Liver (tissue), 9 donors: ENCODE measurements around the gene MOB3B. TPM values are rescaled to one million over a fixed set of nuclear protein-coding genes. Genes with fewer than 3 reads are reported as not detected.

ENCODE experiments used
- DNase-seq: peaks from one replicate; pipeline ENCODE4 v3.0.0-alpha.2; 2017; ENCODE audit warnings: low spot score
- H3K27ac ChIP-seq, 2 donors: one replicate each; pipeline ENCODE4 v1.7.0; 2013; ENCODE audit warnings: inconsistent platforms in 2 of 2, low read length in 2 of 2, control low read depth in 1 of 2, low read depth in 1 of 2, mild to moderate bottlenecking in 1 of 2
- H3K27me3 ChIP-seq, 4 donors: one replicate each; pipeline versions ENCODE4 v1.6.1 to v1.7.0; 2013; ENCODE audit warnings: low read length in 3 of 4, inconsistent platforms in 1 of 4, mild to moderate bottlenecking in 1 of 4, moderate library complexity in 1 of 4; ENCODE audit not compliant: control insufficient read depth in 4 of 4, insufficient read depth in 4 of 4
- H3K36me3 ChIP-seq, 4 donors: one replicate each; pipeline versions ENCODE4 v1.6.1 to v1.7.0; 2013; ENCODE audit warnings: low read length in 3 of 4, mild to moderate bottlenecking in 3 of 4, low read depth in 1 of 4, moderate library complexity in 1 of 4; ENCODE audit not compliant: control insufficient read depth in 4 of 4, insufficient read depth in 3 of 4
- H3K4me1 ChIP-seq, 4 donors: one replicate each; pipeline versions ENCODE4 v1.6.1 to v1.7.0; 2013; ENCODE audit warnings: low read length in 3 of 4, mild to moderate bottlenecking in 3 of 4, moderate library complexity in 1 of 4; ENCODE audit not compliant: control insufficient read depth in 4 of 4, insufficient read depth in 4 of 4
- H3K4me3 ChIP-seq, 3 donors: one replicate each; pipeline versions ENCODE4 v1.6.1 to v1.7.0; 2013; ENCODE audit warnings: low read length in 3 of 3, control low read depth in 1 of 3, low read depth in 1 of 3, mild to moderate bottlenecking in 1 of 3
- H3K9ac ChIP-seq, 2 donors: one replicate each; pipeline ENCODE4 v1.7.0; 2013; ENCODE audit warnings: low read length in 2 of 2, mild to moderate bottlenecking in 2 of 2, moderate library complexity in 2 of 2, control low read depth in 1 of 2, low read depth in 1 of 2
- H3K9me3 ChIP-seq, 4 donors: one replicate each; pipeline versions ENCODE4 v1.6.1 to v1.7.0; 2013; ENCODE audit warnings: low read length in 3 of 4; ENCODE audit not compliant: control insufficient read depth in 4 of 4
- ATF3 ChIP-seq: IDR thresholded peaks from 2 replicates; pipeline ENCODE4 v1.6.1; 2016; ENCODE audit warnings: antibody characterized with exemption
- CTCF ChIP-seq: fragments of 150-350 bp; IDR thresholded peaks from 2 replicates; pipeline ENCODE4 v1.5.1; 2017; ENCODE audit warnings: improper control_type of control experiment, low read depth, low read length; ENCODE audit not compliant: missing input control
- EGR1 ChIP-seq, 2 donors: IDR thresholded peaks; 2 replicates each; pipeline ENCODE4 v1.6.1; 2016 to 2018; ENCODE audit warnings: antibody characterized with exemption in 2 of 2, low read depth in 2 of 2
- FOXA1 ChIP-seq: IDR thresholded peaks from 2 replicates; pipeline ENCODE4 v1.6.1; 2016; ENCODE audit warnings: antibody characterized with exemption
- FOXA2 ChIP-seq: IDR thresholded peaks from 2 replicates; pipeline ENCODE4 v1.6.1; 2016; ENCODE audit warnings: antibody characterized with exemption
- GABPA ChIP-seq, 2 donors: IDR thresholded peaks in 1 of 2; conservative IDR thresholded peaks in 1 of 2; 2 replicates each; pipeline ENCODE4 v1.6.1; 2016; ENCODE audit warnings: antibody characterized with exemption in 2 of 2, mild to moderate bottlenecking in 1 of 2, moderate library complexity in 1 of 2
- HNF4A ChIP-seq, 2 donors: conservative IDR thresholded peaks; 2 replicates each; pipeline ENCODE4 v1.6.1; 2016; ENCODE audit warnings: antibody characterized with exemption in 2 of 2, mild to moderate bottlenecking in 2 of 2
- HNF4G ChIP-seq: IDR thresholded peaks from 2 replicates; pipeline ENCODE4 v1.6.1; 2016; ENCODE audit warnings: antibody characterized with exemption
- JUND ChIP-seq, 2 donors: IDR thresholded peaks; 2 replicates each; pipeline ENCODE4 v1.6.1; 2016; ENCODE audit warnings: antibody characterized with exemption in 2 of 2
- MAX ChIP-seq: IDR thresholded peaks from 2 replicates; pipeline ENCODE4 v1.6.1; 2016; ENCODE audit warnings: antibody characterized with exemption
- NR2F2 ChIP-seq: IDR thresholded peaks from 2 replicates; pipeline ENCODE4 v1.6.1; 2016; ENCODE audit warnings: antibody characterized with exemption
- RAD21 ChIP-seq, 2 donors: IDR thresholded peaks; 2 replicates each; pipeline ENCODE4 v1.6.1; 2016; ENCODE audit warnings: antibody characterized with exemption in 2 of 2, mild to moderate bottlenecking in 2 of 2
- REST ChIP-seq: IDR thresholded peaks from 2 replicates; pipeline ENCODE4 v1.6.1; 2016; ENCODE audit warnings: antibody characterized with exemption, mild to moderate bottlenecking
- RXRA ChIP-seq, 2 donors: IDR thresholded peaks; 2 replicates each; pipeline ENCODE4 v1.6.1; 2017 to 2018; ENCODE audit warnings: antibody characterized with exemption in 2 of 2, mild to moderate bottlenecking in 1 of 2
- SP1 ChIP-seq: IDR thresholded peaks from 2 replicates; pipeline ENCODE4 v1.6.1; 2018; ENCODE audit warnings: antibody characterized with exemption, mild to moderate bottlenecking
- TAF1 ChIP-seq: conservative IDR thresholded peaks from 2 replicates; pipeline ENCODE4 v1.6.1; 2016; ENCODE audit warnings: antibody characterized with exemption, mild to moderate bottlenecking
- YY1 ChIP-seq: IDR thresholded peaks from 2 replicates; pipeline ENCODE4 v1.6.1; 2016; ENCODE audit warnings: antibody characterized with exemption, mild to moderate bottlenecking
- ZBTB33 ChIP-seq: IDR thresholded peaks from 2 replicates; pipeline ENCODE4 v1.6.1; 2016; ENCODE audit warnings: antibody characterized with exemption
- WGBS: extraction: QIAGEN DNeasy Blood & Tissue Kit; methylation state at CpG from one replicate; pipeline ENCODE4 v1.1.7; 2013; 5-methylcytosine and 5-hydroxymethylcytosine counted together
- polyA plus RNA-seq, 2 donors: library from polyadenylated mRNA; stranded (reverse) in 1 of 2; unstranded in 1 of 2; fragments of 200-250 nt in 1 of 2; fragments of >200 nt in 1 of 2; fragmentation: Nextera tagmentation in 1 of 2; extraction: Ambion mirVana in 1 of 2; gene quantifications; one replicate each; pipeline versions ENCODE4 v1.2.1 to v1.2.3, GENCODE V29; 2013 to 2015
- total RNA-seq, 2 donors: library from RNA; depleted of rRNA; stranded (reverse); fragments of >200 nt; gene quantifications; one replicate each; pipeline ENCODE4 v1.2.3, GENCODE V29; 2014
- donor health status: healthy.
- donor health status: healthy.
- donor health status: healthy.
- donor health status: healthy.
- donor health status: healthy.

The MOB3B gene
- total and polyA plus RNA-seq, 4 donors = 0.36 to 1.1 (median 0.76) TPM

GRCh38 chr9:27530915-27531755, 1.5 kb upstream of the MOB3B start:
- Histone ChIP-seq H3K4me1 (peaks cover 3 to 23% (median 11%) of the 10 kb centered on the region in 4 donors), H3K4me3 (no peak overlapping the region), H3K27ac (no peak overlapping the region), H3K27me3 (no peaks in the 10 kb centered on the region), H3K9me3 (no peaks in the 10 kb centered on the region), H3K9ac (no peak overlapping the region), H3K36me3 (peaks cover 0 to 2% (median 0%) of the 10 kb centered on the region in 4 donors)
- WGBS = 75% methylated on average over 4 of the region's 4 CpGs
- TF ChIP-seq FOXA2 = peak; percentile 32
- peak in 1 of 2 donors; percentile 58 for TF ChIP-seq RXRA (IDR thresholded peaks at IDR 0.05)
- no peak for TF ChIP-seq ATF3
- TF ChIP-seq TAF1 = no peak
- TF ChIP-seq YY1 = peak; percentile 14
- peak; percentile 63 to 78 for TF ChIP-seq HNF4A (conservative IDR thresholded peaks at IDR 0.05)
- TF ChIP-seq JUND (IDR thresholded peaks at IDR 0.05) = peak in 1 of 2 donors; percentile 23
- DNase-seq = no peak

GRCh38 chr9:27528886-27529315, 713 bp downstream of the MOB3B start:
- under 1% methylated on average over 25 of the region's 25 CpGs for WGBS

More at GRCh38 chr9:27528886-27529315, 713 bp downstream of the MOB3B start:
- peak overlapping the region; percentile 37 to 64 for H3K27ac ChIP-seq
- no peak for TF ChIP-seq MAX
- no peak for TF ChIP-seq GABPA (IDR thresholded peaks at IDR 0.05 in 1 of 2, conservative IDR thresholded peaks at IDR 0.05 in 1 of 2)
- no peak for TF ChIP-seq REST
- no peak for TF ChIP-seq TAF1
- no peak for TF ChIP-seq ATF3
- TF ChIP-seq RAD21 (IDR thresholded peaks at IDR 0.05) = no peak
- no peak for TF ChIP-seq SP1
- TF ChIP-seq FOXA2 = no peak
- TF ChIP-seq YY1 = no peak
- TF ChIP-seq ZBTB33 = no peak
- TF ChIP-seq FOXA1 = no peak
- no peak for TF ChIP-seq NR2F2
- no peak for TF ChIP-seq EGR1 (IDR thresholded peaks at IDR 0.05; ENCODE audit: low read depth in 2 of 2)
- no peak for TF ChIP-seq HNF4G
- TF ChIP-seq CTCF = no peak
- peak; percentile 43 for DNase-seq
- H3K36me3 ChIP-seq = no peaks in the 10 kb centered on the region
- no peaks in the 10 kb centered on the region for H3K9me3 ChIP-seq
- peak overlapping the region; percentile 67 to 77 for H3K9ac ChIP-seq
- H3K4me1 ChIP-seq = peaks cover 3 to 23% (median 11%) of the 10 kb centered on the region in 4 donors
- H3K4me3 ChIP-seq = peak overlapping the region; percentile 65 to 78 (median 73)
- H3K27me3 ChIP-seq = no peaks in the 10 kb centered on the region
